Glutamatergic neuron (in vitro differentiated cells): Measurements from ENCODE around the gene NTSR1. TPM values are rescaled to one million over a fixed set of nuclear protein-coding genes. Genes with fewer than 3 reads are reported as not detected.
A peak's percentile ranks its signal among the peaks of the same experiment; 100 is the strongest.

Experiments
- DNase-seq: peaks from one replicate; pipeline ENCODE4 v3.0.0; 2022
- H3K27ac Mint-ChIP-seq: one replicate; pipeline ENCODE4 v1.8.0; 2020; ENCODE audit warnings: mild to moderate bottlenecking, mixed read lengths, inconsistent platforms; ENCODE audit not compliant: unreplicated experiment
- H3K27me3 Mint-ChIP-seq: one replicate; pipeline ENCODE4 v1.8.0; 2020; ENCODE audit warnings: mild to moderate bottlenecking, moderate library complexity, mixed read lengths, inconsistent platforms; ENCODE audit not compliant: unreplicated experiment
- H3K36me3 Mint-ChIP-seq: one replicate; pipeline ENCODE4 v1.8.0; 2020; ENCODE audit warnings: mild to moderate bottlenecking, mixed read lengths, inconsistent platforms; ENCODE audit not compliant: unreplicated experiment
- H3K4me1 Mint-ChIP-seq: one replicate; pipeline ENCODE4 v1.8.0; 2020; ENCODE audit warnings: mild to moderate bottlenecking, low read depth, mixed read lengths, inconsistent platforms; ENCODE audit not compliant: unreplicated experiment
- H3K4me3 Mint-ChIP-seq: one replicate; pipeline ENCODE4 v1.8.0; 2020; ENCODE audit warnings: mild to moderate bottlenecking, mixed read lengths, inconsistent platforms; ENCODE audit not compliant: unreplicated experiment
- H3K9me3 Mint-ChIP-seq: one replicate; pipeline ENCODE4 v1.8.0; 2020; ENCODE audit warnings: mild to moderate bottlenecking, moderate library complexity, mixed read lengths, inconsistent platforms; ENCODE audit not compliant: unreplicated experiment
- CTCF ChIP-seq: fragments of 200-600 bp; sonication (generic); IDR thresholded peaks from one replicate; pipeline ENCODE4 v1.5.0; 2021; ENCODE audit not compliant: partially characterized antibody, unreplicated experiment
- total RNA-seq: library from RNA; stranded (reverse); fragmentation: NEBNext Ultra II Directional; extraction: Animal tissue kit (Norgen Biotek cat#: 25700); gene quantifications from one replicate; pipeline ENCODE4 v1.2.1, GENCODE V29; 2021; ENCODE audit not compliant: unreplicated experiment

The NTSR1 gene
- total RNA-seq, 1 donor from 2014 or later: 4.0 TPM

GRCh38 chr20:62740286-62741141, 31.9 kb downstream of the NTSR1 start:
- Mint-ChIP-seq H3K4me3 (peak overlapping the region; percentile 21), H3K27ac (peak overlapping the region; percentile 31)

GRCh38 chr20:62741191-62741691, 32.6 kb downstream of the NTSR1 start:
- Mint-ChIP-seq H3K27me3 (peaks cover 16% of the 10 kb centered on the region), H3K4me3 (no peak overlapping the region), H3K36me3 (no peaks in the 10 kb centered on the region), H3K4me1 (peaks cover 25% of the 10 kb centered on the region), H3K9me3 (peaks cover 6% of the 10 kb centered on the region), H3K27ac (no peak overlapping the region)
- DNase-seq: no peak
- no peak for TF ChIP-seq CTCF

More at GRCh38 chr20:62740286-62741141, 31.9 kb downstream of the NTSR1 start:
- no peaks in the 10 kb centered on the region for H3K36me3 Mint-ChIP-seq
- peaks cover 16% of the 10 kb centered on the region for H3K27me3 Mint-ChIP-seq
- peaks cover 25% of the 10 kb centered on the region for H3K4me1 Mint-ChIP-seq
- H3K9me3 Mint-ChIP-seq: peaks cover 6% of the 10 kb centered on the region
- TF ChIP-seq CTCF: no peak
- DNase-seq: peak; percentile 16

DNA sequence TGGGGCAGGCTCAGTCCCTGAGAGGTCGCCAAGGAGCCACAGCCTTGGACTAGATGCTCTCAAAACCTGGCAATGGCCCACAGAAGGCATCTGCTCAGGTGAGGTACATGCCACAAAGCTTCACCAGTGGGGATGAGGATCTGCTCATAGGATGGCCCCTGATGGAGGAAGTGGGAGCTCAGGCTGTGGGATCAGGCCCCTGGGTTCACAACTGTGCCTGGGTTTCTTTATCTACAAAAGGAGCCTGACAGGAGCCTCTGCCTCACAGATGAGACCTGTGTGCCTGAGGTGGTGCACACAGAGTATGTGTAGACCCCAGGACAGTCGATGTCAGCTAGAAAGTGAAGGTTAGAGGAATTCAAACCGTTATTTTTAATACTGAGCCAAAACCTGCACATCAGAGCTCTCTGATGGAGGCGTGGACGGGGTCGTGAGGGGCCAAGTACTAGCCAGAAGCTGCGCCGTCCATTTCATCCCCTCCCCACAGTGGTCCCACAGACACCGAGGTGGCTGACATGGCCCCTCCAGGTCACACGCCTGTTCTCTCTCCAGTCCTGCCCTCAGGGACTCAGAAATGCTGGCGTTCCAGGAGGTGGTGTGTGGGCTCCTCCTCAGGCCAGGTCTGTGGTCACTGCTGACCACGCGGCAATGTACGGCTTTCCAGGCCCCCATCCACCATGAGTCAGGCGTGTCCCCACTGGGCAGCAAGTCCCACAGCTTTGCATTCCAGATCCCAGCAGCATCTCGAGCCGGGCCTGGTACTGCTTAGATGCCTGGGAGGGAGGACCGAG, 33.3 kb downstream of the NTSR1 start:
- no peak overlapping the region for H3K4me3 Mint-ChIP-seq
- peaks cover 3% of the 10 kb centered on the region for H3K36me3 Mint-ChIP-seq

DNA sequence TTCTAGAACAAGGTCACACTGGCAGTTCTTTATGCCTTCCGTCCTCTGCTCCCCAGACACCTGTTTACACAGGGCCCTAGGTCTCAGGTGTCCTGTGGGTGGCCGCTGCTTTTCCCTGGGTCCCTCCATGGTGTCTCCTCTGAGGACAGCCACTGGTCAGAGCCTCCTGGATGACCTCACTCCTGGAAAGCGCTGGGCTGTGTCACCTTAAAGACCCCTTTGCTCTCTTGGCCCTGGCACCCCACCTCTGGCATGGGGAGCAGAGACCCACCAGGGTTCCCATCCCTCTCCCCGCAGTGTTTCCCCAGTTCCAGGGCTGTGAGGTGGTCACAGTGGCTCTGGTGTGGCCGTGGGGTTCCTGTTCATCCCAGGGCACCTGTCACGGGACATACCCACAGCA, 33.9 kb downstream of the NTSR1 start:
- H3K9me3 Mint-ChIP-seq: peaks cover 4% of the 10 kb centered on the region
- H3K27ac Mint-ChIP-seq: no peak overlapping the region
- peaks cover 6% of the 10 kb centered on the region for H3K36me3 Mint-ChIP-seq
- no peak for DNase-seq
- H3K27me3 Mint-ChIP-seq: peaks cover 10% of the 10 kb centered on the region
- H3K4me1 Mint-ChIP-seq: peaks cover 17% of the 10 kb centered on the region
- no peak for TF ChIP-seq CTCF
- H3K4me3 Mint-ChIP-seq: no peak overlapping the region

More for the DNA sequence above, 33.3 kb downstream of the NTSR1 start:
- no peak for DNase-seq
- H3K4me1 Mint-ChIP-seq: peaks cover 21% of the 10 kb centered on the region
- H3K27ac Mint-ChIP-seq: no peak overlapping the region
- peaks cover 14% of the 10 kb centered on the region for H3K27me3 Mint-ChIP-seq
- peaks cover 4% of the 10 kb centered on the region for H3K9me3 Mint-ChIP-seq
- TF ChIP-seq CTCF: no peak
